H54 (cell line): ENCODE data around the gene TEX29.

Source experiments
- DNase-seq: peaks from one replicate; pipeline ENCODE4 v3.0.0; 2011; ENCODE audit warnings: low spot score, mixed read lengths; ENCODE audit not compliant: insufficient read length
- FAIRE-seq: peaks from 3 replicates; lab custom pipeline; 2011; peaks lifted over from hg19 to GRCh38; lab: Jason Lieb, UNC
- POLR2A ChIP-seq: IDR thresholded peaks from 2 replicates; pipeline ENCODE4 v1.6.1; 2011; ENCODE audit warnings: low read depth, mild to moderate bottlenecking, low read length

Gene TEX29

DNA sequence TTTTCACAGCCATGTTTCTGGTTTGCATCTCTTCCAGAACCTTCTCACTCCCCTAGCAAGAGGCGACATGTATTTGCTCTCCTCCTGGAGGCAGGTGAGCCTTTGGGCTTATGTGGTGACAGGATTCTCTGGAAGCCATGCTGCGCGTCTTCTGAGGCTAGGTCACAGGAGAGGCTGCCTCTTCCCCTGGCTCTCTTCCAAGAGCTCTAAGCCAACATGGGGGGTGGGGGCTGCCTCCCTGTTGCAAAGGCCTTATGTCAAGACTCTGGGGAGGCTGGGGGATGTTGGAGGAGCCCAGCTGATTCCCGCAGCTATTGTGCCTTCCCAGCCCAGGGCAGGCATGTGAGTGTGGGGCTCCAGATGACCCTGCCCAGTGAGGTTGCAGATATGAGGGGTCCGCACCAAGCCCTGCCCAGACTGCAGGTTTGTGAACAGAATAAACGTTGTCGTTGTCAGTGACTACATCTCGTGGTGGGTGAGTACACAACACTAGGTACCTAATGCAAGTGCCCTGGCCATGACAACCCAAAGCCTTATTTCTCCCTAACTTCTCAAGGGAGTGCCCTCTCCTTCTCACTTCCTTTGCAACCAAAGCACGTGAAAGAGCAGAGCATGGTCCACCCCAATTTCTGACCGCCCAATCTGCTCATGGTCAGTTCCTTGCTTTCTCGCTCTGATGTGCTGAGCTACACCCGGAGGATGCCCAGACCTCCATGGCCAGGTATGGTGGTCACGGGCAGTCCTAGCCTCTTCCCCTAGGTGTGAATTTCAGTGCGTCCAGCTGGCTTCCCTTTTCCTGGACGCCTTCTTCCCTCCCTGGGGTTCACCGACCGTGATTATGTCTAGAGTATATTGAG lies 44.9 kb downstream of the TEX29 start:
- FAIRE-seq (no peak), DNase-seq (no peak)
- TF ChIP-seq POLR2A = no peak

DNA sequence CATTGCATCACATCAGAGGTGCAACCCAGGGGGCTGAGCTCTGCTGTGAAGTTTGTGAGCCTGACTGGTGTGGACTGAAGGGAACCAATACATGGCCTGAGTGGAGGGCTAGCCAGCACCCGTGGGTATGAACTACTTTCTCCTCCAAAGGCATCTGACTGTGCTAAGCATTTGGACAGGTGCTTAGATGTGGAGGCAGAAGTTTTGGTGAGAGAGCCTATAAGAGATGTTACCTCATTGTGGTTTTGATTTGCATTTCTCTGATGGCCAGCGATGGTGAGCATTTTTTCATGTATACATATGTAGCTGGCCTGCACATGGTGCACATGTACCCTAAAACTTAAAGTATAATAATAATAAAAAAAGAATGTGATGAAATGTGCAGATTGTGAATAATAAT lies 46.9 kb downstream of the TEX29 start:
- FAIRE-seq (no peak), DNase-seq (no peak)
- TF ChIP-seq POLR2A = no peak

DNA sequence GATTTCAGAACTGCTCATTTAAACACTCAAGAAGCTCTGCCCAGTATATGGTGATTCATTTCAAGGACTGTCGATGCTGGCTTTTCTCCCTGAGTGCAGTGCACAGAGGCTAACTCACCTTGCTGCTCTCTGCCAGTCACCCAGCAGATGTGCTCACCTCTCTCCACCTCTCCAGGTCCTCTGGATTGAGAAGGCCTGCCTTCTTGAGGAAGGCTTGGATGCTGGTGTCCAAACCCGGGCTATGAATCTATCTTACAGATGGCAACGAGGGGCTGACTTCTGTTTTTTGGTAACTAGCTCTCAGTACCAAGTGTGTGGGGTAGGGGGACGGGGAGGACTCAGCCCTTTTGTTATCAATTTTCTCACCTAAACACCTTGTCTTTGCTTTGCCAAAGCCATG lies 47.6 kb downstream of the TEX29 start:
- DNase-seq (no peak), FAIRE-seq (no peak)
- no peak for TF ChIP-seq POLR2A

DNA sequence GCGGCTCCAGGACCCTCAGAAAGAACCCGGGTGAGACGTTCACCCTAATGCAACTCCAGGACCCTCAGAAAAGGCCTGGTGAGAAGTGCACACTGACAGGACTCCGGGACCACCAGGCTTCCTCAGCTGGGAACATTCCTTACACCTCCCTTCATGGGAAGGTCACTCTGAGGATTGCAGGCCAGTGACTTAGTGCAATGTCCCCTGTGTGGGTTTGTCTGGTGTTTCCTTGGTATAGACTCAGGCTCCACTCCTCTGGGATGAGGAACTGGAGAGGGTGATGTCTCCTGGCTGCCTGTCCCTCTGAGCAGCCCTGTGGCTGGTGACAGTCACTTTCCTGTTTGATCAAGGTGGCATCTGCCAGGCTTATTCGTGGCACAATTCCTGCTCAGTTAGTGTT lies 49.7 kb downstream of the TEX29 start:
- DNase-seq (no peak), FAIRE-seq (no peak)
- no peak for TF ChIP-seq POLR2A

DNA sequence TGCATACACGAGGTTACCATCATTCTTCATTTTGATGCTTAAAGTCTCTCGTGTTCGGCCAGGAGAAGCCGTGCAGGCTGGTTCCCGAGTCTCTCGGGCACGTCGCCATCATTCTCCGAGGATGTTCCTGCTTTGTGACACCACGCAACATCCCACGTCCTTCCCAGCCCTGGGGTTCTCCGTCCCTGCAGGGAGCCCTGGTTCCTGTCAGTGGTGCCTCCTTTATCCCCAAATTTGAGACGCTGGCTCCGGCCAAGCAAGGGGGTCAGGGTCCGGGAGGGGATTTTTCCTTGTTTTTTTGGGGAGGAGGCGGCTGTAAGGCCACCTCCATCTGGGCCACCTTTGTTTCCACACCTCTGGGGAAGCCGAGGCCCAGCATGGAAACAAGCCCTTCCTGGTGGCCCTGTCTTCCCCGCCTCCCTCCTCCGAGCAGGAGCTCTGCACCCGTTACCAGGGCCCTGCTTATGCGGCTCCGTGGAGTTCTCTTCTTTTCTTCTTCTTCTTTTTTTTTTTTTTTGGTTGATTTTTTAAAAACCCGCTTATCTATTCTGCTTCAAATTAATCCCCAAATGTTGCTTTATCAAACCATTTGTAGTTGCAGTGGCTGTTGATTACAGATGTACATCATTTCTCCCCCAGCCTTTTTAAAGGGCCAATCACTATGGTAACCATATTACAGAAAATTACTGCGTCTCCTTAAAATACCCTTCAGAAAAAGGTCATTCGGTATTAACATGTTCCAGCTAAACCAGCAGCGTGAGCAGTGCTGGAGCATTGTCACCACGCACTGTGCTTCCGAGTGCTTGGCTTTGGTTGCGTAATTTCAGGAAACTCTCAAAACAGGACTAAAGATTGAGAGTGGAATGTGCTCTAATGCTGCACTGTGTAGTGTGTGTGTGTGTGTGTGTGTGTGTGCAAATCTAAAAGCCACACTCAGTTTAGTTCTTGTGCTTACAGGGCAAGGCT lies 50.4 kb downstream of the TEX29 start:
- FAIRE-seq (no peak), DNase-seq (no peak)
- no peak for TF ChIP-seq POLR2A

DNA sequence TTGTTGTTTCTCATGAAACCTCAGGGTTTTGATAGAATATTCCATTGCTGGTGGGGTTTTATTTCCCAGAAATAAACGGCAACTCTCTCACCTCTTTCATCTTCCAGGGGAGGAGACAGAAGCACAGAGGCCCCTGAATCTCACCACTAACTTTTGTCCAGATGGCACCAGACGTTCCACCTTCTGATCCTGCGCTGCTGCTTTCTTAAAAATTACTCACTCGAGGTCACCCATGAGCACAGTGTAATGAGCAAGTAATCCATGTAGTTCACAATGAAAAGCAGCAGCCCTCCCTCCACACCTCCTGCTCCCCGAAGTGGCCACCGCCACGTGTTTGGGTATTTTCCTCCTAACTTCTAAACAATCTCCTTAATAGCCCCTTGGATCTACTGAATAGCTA lies 51.3 kb downstream of the TEX29 start:
- DNase-seq (no peak), FAIRE-seq (no peak)
- TF ChIP-seq POLR2A = no peak

DNA sequence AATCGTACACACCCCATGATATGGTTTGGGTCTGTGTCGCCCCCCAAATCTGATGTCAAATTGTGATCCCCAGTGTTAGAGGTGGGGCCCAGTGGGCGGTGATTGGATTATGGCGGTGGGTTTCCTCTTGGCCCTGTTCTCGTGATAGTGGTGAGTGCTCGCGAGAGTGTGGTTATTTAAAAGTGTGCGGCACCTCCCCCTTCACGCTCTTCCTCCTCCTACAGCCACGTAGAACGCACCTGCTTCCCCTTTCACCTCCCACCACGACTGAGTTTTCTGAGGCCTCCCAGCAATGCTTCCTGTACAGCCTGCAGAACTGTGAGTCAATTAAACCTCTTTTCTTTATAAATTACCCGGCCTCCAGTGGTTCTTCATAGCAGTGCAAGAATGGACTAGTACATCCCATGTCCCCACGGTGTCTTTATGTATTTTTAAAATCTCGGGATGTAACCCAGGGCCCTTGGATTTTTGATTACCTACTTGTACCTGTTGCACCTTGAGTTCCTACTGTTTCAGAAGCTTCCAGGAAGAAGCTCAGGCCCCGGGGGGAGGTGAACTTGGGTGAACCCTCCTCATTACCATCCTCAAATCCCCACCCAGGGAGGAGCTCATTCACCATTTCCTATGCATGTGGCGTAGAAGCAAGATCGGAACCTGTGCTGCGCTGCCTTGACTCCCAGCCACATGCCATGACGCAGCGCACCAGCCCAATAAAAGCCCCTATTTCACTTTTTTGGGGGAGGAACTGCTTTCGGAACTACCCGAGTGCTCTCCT lies 52.4 kb downstream of the TEX29 start:
- no peak for DNase-seq
- no peak for FAIRE-seq
- TF ChIP-seq POLR2A = no peak

DNA sequence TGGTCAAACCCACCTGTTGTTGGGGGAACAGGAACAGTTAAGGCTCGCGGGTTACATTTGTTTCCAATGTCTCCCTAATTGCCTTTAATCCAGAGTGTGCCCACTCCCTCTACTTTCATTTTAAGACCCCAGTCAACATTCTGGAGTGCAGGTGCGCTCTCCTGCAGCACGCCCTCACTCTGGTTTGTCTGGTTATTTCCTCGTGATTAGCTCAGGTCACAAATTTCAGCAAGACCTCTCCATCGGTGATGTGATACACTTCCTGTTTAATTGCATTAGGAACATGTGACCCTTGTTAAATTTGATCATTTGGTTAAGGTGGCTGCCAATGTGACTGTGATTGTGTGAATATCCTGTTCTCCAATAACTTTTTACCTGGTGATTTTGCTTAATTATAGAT lies 53.0 kb downstream of the TEX29 start:
- no peak for TF ChIP-seq POLR2A
- DNase-seq (no peak), FAIRE-seq (peak; percentile 68)

DNA sequence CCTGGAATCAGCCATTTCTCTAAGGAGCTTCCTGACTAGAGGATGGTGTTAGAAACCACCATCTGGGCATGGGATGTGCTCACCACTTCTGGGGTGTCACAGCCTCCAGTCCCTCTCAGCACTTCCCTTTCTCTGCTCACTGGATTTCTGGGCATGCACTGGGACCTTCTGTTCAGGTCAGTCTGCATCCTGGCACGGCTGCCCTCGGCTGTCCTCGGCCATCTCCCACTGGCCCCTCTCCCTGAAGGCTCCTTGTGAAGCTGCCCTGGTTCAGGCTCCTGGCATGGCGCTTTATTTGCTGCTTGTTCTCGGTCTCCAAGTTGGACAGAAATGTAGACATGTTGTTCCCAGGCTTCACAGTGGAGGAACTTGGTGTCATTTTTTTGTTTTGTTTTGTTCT lies 60.0 kb downstream of the TEX29 start:
- TF ChIP-seq POLR2A = no peak
- no peak for DNase-seq
- no peak for FAIRE-seq

DNA sequence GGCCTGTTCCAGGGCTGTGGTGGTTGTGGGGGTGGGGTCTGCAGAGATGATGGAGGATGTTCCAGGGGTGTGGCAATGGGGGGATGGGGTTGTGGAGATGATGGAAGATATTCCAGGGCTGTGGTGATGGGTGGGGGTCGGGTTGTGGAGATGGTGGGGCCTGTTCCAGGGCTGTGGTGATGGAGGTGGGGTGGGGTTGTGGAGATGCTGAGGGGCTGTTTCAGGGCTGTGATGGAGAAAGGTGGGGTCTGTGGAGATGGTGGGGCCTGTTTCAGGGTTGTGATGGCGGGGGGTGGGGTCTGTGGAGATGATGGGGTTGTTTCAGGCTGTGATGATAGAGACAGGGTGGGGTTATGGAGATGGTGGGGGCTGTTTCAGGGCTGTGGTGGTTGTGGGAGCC lies 62.0 kb downstream of the TEX29 start:
- TF ChIP-seq POLR2A = no peak
- no peak for FAIRE-seq
- DNase-seq = no peak

DNA sequence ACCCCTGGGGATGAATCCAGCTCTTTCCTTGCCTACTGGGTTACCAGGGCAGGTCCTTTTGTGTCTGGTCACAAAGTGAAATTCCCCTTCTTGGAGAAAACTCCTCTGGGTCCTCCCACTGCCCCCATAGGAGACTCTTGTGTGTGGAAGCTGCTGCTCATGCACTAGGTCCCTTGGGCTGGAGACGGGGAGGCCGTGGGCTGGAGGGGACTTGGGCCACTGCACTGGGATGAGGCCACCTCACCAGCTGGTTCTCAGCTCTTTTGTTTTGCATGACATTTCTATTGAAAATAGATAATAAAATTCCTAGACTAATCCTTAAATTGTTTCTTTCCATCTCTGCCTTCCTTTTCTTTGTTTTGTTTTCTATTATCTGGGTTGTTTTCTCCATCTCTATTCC lies 62.4 kb downstream of the TEX29 start:
- FAIRE-seq = no peak
- TF ChIP-seq POLR2A = no peak
- no peak for DNase-seq

DNA sequence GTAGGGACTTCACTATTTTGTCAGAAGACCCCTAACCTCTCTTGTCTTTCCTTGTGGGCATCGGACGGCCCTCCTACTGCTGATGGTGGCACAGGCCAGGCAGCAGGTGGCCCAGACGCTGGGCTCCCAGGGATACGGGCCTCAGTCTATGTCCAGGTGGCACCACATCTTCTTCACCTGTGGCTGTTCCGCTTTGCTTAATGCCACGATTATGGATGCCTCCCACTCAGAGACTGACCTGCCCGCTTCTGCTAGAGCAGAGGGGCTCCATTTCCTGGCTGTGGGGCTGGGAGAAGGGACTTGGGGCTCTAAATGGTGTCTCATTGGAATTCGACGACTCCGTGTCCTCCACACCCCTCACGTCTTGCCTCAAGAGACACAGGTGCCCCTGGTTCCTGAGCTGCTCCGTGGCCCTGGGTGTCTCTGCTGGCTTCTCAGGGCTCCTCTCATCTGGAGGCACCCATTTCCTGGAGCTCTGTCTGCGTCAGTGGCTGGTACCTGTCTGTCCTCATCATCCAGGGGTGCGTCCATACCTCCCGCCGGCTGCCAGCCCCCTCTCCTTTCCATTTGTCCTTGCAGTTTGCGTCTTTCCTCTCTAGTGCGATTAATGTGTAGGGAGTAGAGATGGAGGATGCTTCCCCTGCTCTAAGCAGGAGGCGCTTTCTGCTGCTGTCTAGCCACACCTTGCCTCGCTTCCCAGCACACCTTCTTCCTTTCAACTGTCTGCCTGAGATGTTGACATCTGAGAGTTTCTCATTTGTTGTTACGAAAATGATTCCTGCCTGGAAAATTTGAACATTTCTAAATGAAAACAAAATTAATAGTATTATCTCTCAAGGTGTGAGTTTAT lies 63.4 kb downstream of the TEX29 start:
- TF ChIP-seq POLR2A = no peak
- FAIRE-seq (no peak), DNase-seq (no peak)
